ENCODE results near the gene CFAP410. TPM values are rescaled to one million over a fixed set of nuclear protein-coding genes. Genes with fewer than 3 reads are reported as not detected.
A peak's percentile ranks its signal among the peaks of the same experiment; 100 is the strongest.

The CFAP410 gene
- 16.5 TPM for polyA plus RNA-seq (ENCODE audit: insufficient read length)

DNA sequence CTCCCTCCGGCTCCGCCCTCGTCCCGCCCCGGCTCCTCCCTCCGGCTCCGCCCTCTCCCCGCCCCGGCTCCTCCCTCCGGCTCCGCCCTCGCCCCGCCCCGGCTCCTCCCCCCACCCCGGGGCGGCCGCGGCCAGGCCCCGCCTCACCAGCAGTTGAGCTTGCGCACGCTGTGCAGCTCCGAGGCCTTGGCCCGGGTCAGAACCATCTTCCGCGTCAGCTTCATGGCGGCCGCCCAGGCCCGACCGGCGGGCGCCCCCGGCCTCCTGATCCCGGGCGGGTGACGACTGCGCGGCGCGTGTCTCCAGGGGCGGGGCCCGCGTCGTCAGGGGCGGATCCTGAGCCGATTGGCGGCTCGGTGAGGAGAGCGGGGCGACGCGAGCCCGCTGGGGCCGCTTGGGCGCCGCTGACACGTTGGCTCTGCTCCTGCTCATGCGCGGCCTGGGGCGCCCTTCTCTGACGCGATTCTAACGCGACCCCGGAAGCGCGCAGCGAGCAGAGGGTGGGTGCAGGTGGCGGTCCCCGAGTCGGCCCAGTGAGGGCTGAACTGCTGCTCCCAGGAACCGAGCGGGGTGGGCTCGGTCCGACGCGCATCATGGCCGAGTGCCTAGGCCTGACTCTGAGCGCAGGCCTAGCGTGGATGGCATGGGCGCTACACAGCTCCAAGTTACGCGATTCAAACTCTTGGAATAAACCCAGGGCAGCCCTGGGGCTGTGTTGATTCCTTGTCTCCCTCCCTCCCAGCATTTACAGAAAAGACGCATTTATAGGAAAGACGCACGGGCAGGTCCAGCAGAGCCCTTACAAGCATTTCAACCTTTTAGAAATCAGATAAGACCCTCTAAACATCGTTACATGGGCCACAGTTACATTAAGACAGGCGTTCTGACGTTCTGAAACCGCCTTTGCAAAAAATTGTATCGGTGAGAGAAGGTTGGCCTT, at the start of gene CFAP410:
TSS of gene CFAP410 (minus strand) at position 420 of the 940 bp plus-strand sequence. CDS start at position 224, 196 bp downstream.
- DNase-seq (ENCODE audit: low read depth): peak; percentile 84

DNA sequence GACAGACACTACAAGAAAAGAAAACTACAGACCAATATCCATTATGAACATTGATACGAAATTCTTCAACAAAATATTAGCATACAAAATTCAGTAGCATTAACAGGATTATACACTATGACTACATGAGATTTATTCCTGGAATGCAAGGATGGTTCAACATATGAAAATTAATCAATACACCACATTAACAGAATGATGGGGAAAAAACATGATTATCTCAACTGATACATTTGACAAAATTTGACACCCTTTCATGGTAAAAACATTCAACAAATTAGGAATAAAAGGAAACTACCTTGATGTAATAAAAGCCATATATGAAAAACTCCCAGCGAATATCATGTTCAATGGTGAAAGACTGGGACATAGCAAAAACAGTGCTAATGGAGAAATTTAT, 45.8 kb upstream of the CFAP410 start:
- no peak for DNase-seq (ENCODE audit: low read depth)

- no peak for DNase-seq (ENCODE audit: low read depth)
These were observed 44.0 kb upstream of the CFAP410 start for GRCh38 chr21:44383216-44383615.

GRCh38 chr21:44382536-44382935, 43.3 kb upstream of the CFAP410 start:
- DNase-seq (ENCODE audit: low read depth): no peak

DNA sequence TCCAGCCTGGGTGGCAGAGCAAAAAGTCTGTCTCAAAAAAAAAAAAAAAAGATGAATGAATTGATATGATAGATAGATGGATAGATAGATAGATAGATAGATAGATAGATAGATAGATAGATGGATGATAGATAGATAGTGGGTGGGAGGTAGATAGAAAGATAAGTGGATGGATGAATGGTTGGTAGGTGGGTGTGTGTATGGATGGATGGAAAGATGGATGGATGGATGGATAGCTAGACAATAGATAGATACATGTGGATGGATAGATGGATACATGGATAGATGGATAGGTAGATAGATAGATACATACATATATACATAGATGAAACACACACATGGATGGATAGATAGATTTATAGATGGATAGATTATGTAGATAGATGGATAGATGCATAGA, 42.7 kb upstream of the CFAP410 start:
- DNase-seq (ENCODE audit: low read depth): no peak

DNA sequence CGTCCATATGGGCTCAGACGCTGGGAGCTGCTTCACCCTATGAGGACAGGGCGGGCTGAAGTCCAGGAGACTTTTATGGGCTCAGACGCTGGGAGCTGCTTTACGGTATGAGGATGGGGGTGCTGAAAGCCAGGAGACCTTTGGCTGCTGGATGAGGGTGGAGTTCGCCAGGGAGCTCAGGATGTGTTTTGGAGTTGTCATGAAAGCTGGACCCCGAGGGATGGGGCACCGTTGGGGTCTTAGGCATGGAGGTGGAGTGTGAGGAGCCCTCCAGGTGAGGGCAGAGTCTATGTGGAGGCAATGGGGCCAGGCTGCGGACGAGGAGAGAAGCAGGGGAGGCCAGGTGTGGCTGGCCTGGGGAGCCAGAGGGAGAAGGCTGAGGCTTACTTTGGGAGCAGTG, 41.7 kb upstream of the CFAP410 start:
- DNase-seq (ENCODE audit: low read depth): no peak

DNA sequence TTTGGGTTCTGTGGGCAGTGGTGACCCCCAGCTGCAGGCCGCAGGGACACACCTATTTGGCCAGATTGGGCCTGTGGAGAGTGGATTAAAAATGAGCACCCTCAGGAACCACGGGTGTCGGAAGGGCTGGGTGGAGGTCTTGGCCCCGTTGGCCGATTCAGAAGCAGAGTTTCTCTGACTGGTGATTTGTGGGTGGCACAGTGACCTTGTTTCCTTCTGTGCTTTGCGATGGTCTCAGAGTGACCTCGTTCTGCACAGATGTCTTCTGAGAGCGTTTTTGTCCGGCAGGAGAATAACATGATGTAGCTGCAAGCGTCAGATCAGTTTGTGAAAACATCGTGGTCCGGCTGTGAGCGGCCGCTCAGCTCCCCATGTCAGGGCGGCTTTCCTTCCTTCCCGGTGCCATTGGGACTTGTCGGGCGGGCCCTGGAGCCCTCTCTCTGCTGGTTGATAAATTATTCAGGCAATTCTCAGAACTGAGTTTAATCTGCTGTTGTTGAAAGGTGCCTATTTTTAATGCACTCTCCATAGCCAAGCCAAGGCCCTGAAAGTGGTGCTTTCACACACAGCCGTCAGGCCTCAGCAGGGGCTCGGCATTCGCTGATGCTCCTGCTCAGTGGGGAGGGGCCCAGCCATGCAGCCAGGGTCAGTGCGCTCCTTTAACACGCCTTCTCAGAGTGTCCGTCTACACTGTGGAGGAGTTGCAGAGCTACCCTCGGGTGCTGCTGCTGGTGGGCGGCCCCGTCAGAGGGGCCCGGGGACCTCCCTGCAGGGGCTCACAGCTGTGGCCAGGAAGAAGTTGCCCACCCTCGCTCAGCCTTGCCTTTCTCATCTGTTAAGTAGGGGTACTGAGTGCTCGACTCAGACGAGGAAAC, 41.0 kb upstream of the CFAP410 start:
- DNase-seq (ENCODE audit: low read depth): no peak

DNA sequence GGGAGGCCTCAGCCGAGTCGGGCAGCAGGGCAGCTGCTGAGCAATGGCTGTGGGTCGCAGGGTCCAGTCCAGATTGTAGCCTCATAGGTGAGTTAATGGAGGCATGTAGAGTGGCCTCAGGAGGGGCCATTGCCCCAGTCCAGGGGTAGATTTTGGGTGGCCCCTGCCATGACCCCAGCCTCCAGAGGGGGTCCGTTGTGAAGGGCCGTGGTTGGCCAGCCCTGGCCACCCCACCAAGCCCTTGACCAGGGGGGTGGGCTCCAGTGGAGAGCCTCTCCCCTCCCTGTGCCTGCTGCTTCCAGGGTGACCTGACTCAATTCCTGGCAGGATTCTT, 40.3 kb upstream of the CFAP410 start:
- DNase-seq (ENCODE audit: low read depth): no peak

GRCh38 chr21:44378646-44379514, 39.7 kb upstream of the CFAP410 start:
- DNase-seq (ENCODE audit: low read depth): no peak

GRCh38 chr21:44377922-44378645, 38.9 kb upstream of the CFAP410 start:
- DNase-seq (ENCODE audit: low read depth): no peak

GRCh38 chr21:44377201-44377921, 38.2 kb upstream of the CFAP410 start:
- DNase-seq (ENCODE audit: low read depth): no peak

GRCh38 chr21:44376606-44377005, 37.4 kb upstream of the CFAP410 start:
- DNase-seq (ENCODE audit: low read depth): no peak

GRCh38 chr21:44375761-44376241, 36.6 kb upstream of the CFAP410 start:
- DNase-seq (ENCODE audit: low read depth): no peak

DNA sequence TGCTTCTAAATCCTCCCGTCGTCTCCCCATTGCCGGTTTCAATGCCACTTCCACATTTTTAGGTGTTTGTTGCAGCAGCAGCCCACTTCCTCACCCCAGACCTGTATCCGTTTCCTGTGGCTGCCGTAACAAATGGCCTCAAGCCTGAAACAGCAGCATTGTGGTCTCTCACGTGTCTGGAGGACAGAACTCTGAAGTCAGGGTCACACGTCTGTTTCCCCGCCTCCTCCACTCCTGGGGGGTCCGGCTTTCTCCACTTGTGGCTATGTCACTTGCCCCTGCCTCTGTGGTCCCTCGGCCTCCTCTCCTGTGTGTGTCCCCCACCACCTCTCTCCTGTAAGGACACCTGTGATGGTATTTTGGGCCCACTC, 36.1 kb upstream of the CFAP410 start:
- DNase-seq (ENCODE audit: low read depth): no peak

- no peak for DNase-seq (ENCODE audit: low read depth)
These were observed 35.6 kb upstream of the CFAP410 start for GRCh38 chr21:44374601-44375280.

GRCh38 chr21:44372616-44373015, 33.4 kb upstream of the CFAP410 start:
- DNase-seq (ENCODE audit: low read depth): no peak

DNA sequence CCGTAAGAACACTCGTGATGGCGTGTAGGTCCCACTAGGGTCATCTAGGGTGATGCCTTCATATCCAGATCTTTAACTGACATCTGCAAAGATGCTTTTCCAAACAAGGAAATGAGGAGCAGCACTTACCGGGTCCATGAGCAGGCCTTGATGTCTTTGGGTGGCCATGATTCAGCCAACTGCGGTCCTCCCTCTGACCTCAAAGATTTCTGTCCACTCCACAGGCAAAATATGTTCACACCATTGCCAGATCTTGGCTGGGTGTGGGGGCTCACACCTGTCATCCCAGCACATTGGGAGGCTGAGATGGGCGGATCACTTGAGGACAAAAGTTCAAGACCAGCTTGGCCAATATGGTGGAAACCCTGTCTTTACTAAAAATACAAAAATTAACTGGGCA, 32.4 kb upstream of the CFAP410 start:
- no peak for DNase-seq (ENCODE audit: low read depth)

DNA sequence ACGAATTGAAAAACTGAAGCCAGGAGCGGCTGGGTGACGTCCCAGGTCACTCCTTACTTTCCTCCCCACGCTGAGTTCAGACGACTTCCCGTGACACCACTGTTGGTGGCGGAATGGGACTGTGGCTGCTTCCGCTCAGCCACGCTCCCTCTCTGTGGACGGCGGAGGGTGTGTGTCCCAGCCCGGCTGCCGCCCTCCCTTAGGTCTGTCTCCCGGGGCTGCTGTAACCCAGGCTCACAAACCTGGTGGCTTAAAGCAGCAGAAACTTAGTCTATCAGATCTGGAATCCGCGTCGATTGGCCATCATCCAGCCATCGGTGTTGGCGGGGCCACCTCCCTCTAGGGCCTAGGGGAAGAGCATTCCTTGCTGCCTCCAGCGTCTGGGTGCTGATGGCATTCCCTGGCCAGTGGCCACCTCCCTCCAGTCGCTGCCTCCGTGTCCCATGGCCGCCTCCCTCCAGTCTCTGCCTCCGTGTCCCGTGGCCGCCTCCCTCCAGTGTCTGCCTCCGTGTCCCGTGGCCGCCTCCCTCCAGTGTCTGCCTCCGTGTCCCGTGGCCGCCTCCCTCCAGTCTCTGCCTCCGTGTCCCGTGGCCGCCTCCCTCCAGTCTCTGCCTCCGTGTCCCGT, 31.7 kb upstream of the CFAP410 start:
- no peak for DNase-seq (ENCODE audit: low read depth)
